Keratinocyte (primary cell): ENCODE measurements around the gene PXYLP1. TPM values are rescaled to one million over a fixed set of nuclear protein-coding genes. Genes with fewer than 3 reads are reported as not detected.
"Not testable (repeated sequence)": the region's sequence is repeated elsewhere in the genome, so short reads cannot be mapped to it uniquely, and the experiment has no call there.

ENCODE experiments used
- DNase-seq: peaks from one replicate; pipeline ENCODE4 v3.0.0-alpha.2; 2011; ENCODE audit warnings: low read depth, missing footprints, low spot score
- FAIRE-seq: peaks from 2 replicates; lab custom pipeline; 2011; peaks lifted over from hg19 to GRCh38; lab: Jason Lieb, UNC
- H2AFZ ChIP-seq: 2 replicates; pipeline ENCODE4 v1.6.0; 2012; ENCODE audit warnings: low read length, control low read depth, inconsistent platforms; ENCODE audit not compliant: control insufficient read depth
- H3K27ac ChIP-seq: 2 replicates; pipeline ENCODE4 v1.5.1; 2011; ENCODE audit warnings: low read length; ENCODE audit not compliant: control insufficient read depth, insufficient read depth
- H3K27me3 ChIP-seq: 3 replicates; pipeline ENCODE4 v1.6.0; 2011; ENCODE audit warnings: low read length; ENCODE audit not compliant: control insufficient read depth, insufficient read depth; ENCODE audit errors: extremely low read depth
- H3K36me3 ChIP-seq, 2 experiments: 2 replicates in 1 of 2; 3 replicates in 1 of 2; pipeline ENCODE4 v1.5.1; 2011; ENCODE audit warnings: low read length in 2 of 2, mild to moderate bottlenecking in 1 of 2; ENCODE audit not compliant: control insufficient read depth in 2 of 2, insufficient read depth in 2 of 2; ENCODE audit errors: extremely low read depth in 1 of 2
- H3K4me1 ChIP-seq: 3 replicates; pipeline ENCODE4 v1.5.1; 2011; ENCODE audit warnings: low read length; ENCODE audit not compliant: control insufficient read depth, insufficient read depth; ENCODE audit errors: extremely low read depth
- H3K4me2 ChIP-seq: 3 replicates; pipeline ENCODE4 v1.6.0; 2011; ENCODE audit warnings: low read depth, low read length; ENCODE audit not compliant: control insufficient read depth, insufficient read depth; ENCODE audit errors: extremely low read depth
- H3K4me3 ChIP-seq, 3 experiments: fragments of 200-600 bp in 1 of 3; sonication (generic) in 1 of 3; 2 replicates in 2 of 3; 3 replicates in 1 of 3; pipeline ENCODE4 v1.5.1; 2011 to 2016; ENCODE audit warnings: low read length in 3 of 3, mild to moderate bottlenecking in 3 of 3, control low read depth in 2 of 3, inconsistent platforms in 1 of 3, low read depth in 1 of 3, mixed read lengths in 1 of 3, mixed run types in 1 of 3, moderate library complexity in 1 of 3; ENCODE audit not compliant: control insufficient read depth in 2 of 3, insufficient read depth in 2 of 3; ENCODE audit errors: extremely low read depth in 1 of 3
- H3K79me2 ChIP-seq: 2 replicates; pipeline ENCODE4 v1.6.0; 2012; ENCODE audit warnings: low read length; ENCODE audit not compliant: control insufficient read depth, insufficient read depth
- H3K9ac ChIP-seq: 3 replicates; pipeline ENCODE4 v1.6.0; 2011; ENCODE audit warnings: low read length; ENCODE audit not compliant: control insufficient read depth, insufficient read depth; ENCODE audit errors: extremely low read depth
- H3K9me1 ChIP-seq: 3 replicates; pipeline ENCODE4 v1.6.0; 2011; ENCODE audit warnings: low read length; ENCODE audit not compliant: control insufficient read depth, insufficient read depth; ENCODE audit errors: extremely low read depth
- H3K9me3 ChIP-seq: 2 replicates; pipeline ENCODE4 v1.5.1; 2012; ENCODE audit warnings: low read depth, low read length; ENCODE audit not compliant: control insufficient read depth
- H4K20me1 ChIP-seq: 3 replicates; pipeline ENCODE4 v1.6.0; 2011; ENCODE audit warnings: low read length; ENCODE audit not compliant: control insufficient read depth, insufficient read depth; ENCODE audit errors: extremely low read depth
- EZH2 ChIP-seq: IDR thresholded peaks from one replicate; pipeline ENCODE4 v1.6.1; 2012; ENCODE audit warnings: inconsistent platforms, mild to moderate bottlenecking, low read length, moderate library complexity
- dilution Hi-C: fragments of 300-500 bp; cut with MboI; formaldehyde crosslinking; loops from one replicate; pipeline ENCODE4 v1.7.0; 2020; ENCODE audit warnings: low sequenced_read_pairs; ENCODE audit not compliant: extremely low pct_ligation_motif_present
- polyA plus RNA-seq, 5 experiments: library from polyadenylated mRNA; depleted of rRNA in 3 of 5; stranded (reverse) in 3 of 5; stranded (forward) in 1 of 5; unstranded in 1 of 5; fragments of >200 nt; gene quantifications; 1 replicate in 1 of 5; 2 replicates in 3 of 5; 3 replicates in 1 of 5; pipeline versions ENCODE4 v1.2.1 to v1.2.3, GENCODE V29; 2011 to 2012; ENCODE audit warnings: missing spikeins in 2 of 5, low read depth in 1 of 5, low replicate concordance in 1 of 5
- TF ChIP-seq, protein P1 (sequence below), 3 experiments: IDR thresholded peaks in 1 of 3; conservative IDR thresholded peaks in 1 of 3; optimal IDR thresholded peaks in 1 of 3; 2 replicates in 2 of 3; 3 replicates in 1 of 3; pipeline versions ENCODE3 to v1.5.1; 2011; ENCODE audit warnings: low read length in 3 of 3, mild to moderate bottlenecking in 3 of 3, moderate library complexity in 2 of 3, control low read depth in 1 of 3, inconsistent platforms in 1 of 3; ENCODE audit not compliant: insufficient read depth in 2 of 3; ENCODE audit errors: extremely low read depth in 1 of 3

PXYLP1 gene
- polyA plus RNA-seq, 1 donor (not counting 4 experiments of a cell fraction or from before 2014, with no cell fraction given), result 3.0 TPM

DNA sequence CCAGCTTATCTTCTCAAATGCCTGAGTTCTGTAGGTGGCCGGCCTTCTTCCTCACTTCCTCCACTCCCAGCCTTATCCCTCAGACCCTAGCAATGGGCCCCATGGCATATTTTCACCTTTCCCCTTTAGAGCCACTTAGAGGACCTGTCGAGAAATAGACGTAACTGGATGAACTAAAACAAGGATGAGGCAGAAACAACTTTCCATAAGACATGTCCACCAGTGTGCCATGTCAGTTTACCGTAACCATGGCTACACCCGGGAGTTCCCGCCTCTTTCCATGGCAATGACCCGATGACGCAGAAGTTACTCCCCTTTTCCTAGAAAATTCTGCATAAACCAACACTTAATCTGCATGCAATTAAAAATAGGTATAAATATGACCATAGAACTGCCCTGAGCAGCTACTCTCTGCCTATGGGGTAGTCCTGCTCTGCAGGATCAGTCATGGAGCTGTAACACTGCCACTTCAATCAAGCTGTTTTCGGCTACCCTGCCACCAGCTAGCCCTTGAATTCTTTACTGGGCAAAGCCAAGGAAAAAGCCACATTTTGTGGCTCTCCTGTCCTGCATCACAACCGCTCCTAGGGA lies 81.6 kb downstream of the PXYLP1 start:
- H3K79me2 ChIP-seq, result peaks cover 4% of the 10 kb centered on the region
- no peak overlapping the region for H3K27ac ChIP-seq
- H3K9me1 ChIP-seq, result no peaks in the 10 kb centered on the region
- H3K27me3 ChIP-seq, result no peaks in the 10 kb centered on the region
- no peaks in the 10 kb centered on the region for H4K20me1 ChIP-seq
- no peaks in the 10 kb centered on the region for H3K9me3 ChIP-seq
- no peak overlapping the region for H3K4me2 ChIP-seq
- peaks cover 17% of the 10 kb centered on the region for H3K4me1 ChIP-seq
- dilution Hi-C loops, result no loop called here
- DNase-seq (no peak), FAIRE-seq (no peak)
- H2AFZ ChIP-seq, result no peak overlapping the region
- no peak overlapping the region for H3K9ac ChIP-seq
- no peak overlapping the region for H3K4me3 ChIP-seq
- no peaks in the 10 kb centered on the region for H3K36me3 ChIP-seq
- TF ChIP-seq, protein P1, sequence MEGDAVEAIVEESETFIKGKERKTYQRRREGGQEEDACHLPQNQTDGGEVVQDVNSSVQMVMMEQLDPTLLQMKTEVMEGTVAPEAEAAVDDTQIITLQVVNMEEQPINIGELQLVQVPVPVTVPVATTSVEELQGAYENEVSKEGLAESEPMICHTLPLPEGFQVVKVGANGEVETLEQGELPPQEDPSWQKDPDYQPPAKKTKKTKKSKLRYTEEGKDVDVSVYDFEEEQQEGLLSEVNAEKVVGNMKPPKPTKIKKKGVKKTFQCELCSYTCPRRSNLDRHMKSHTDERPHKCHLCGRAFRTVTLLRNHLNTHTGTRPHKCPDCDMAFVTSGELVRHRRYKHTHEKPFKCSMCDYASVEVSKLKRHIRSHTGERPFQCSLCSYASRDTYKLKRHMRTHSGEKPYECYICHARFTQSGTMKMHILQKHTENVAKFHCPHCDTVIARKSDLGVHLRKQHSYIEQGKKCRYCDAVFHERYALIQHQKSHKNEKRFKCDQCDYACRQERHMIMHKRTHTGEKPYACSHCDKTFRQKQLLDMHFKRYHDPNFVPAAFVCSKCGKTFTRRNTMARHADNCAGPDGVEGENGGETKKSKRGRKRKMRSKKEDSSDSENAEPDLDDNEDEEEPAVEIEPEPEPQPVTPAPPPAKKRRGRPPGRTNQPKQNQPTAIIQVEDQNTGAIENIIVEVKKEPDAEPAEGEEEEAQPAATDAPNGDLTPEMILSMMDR (optimal IDR thresholded peaks at IDR 0.05 in 1 of 3, IDR thresholded peaks at IDR 0.05 in 1 of 3, conservative IDR thresholded peaks at IDR 0.05 in 1 of 3; ENCODE audit: extremely low read depth in 1 of 3, insufficient read depth in 2 of 3, low read length in 3 of 3), result no peak
- TF ChIP-seq EZH2, result no peak

DNA sequence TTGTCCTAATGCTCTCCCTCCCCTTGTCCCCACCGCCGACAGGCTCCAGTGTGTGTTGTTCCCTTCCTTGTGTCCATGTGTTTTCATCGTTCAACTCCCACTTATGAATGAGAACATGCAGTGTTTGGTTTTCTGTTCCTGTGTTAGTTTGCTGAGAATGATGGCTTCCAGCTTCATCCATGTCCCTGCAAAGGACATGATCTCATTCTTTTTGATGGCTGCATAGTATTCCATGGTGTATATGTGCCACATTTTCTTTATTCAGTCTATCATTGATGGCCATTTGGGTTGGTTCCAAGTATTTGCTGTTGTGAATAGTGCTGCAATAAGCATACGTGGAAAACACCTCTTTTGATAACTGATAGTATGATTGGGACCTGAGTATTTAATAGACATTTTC lies 82.8 kb downstream of the PXYLP1 start:
- H4K20me1 ChIP-seq, H3K79me2 ChIP-seq, H3K9me1 ChIP-seq, H3K4me3 ChIP-seq, H3K27me3 ChIP-seq, H3K9me3 ChIP-seq, H3K4me2 ChIP-seq, FAIRE-seq, H2AFZ ChIP-seq, H3K36me3 ChIP-seq, H3K27ac ChIP-seq, DNase-seq, dilution Hi-C loops, H3K9ac ChIP-seq: not testable (repeated sequence)
- peaks cover 13% of the 10 kb centered on the region for H3K4me1 ChIP-seq

DNA sequence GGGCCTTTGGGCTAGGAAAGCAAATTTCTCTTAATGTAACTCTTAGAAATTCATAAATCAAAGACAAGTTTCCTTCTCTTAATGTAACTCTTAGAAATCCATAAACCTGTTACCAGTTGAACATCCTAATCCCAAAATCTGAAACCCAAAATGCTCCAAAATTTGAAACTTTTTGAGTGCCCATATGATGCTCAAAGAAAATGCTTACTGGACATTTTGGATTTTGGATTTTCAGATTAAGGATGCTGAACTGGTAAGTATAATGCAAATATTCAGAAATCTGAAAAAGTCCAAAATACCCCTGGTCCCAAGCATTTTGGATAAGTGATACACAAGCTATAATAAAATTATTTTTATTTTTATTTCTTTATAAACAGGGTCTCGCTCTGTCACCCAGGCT lies 85.2 kb downstream of the PXYLP1 start:
- TF ChIP-seq EZH2, result no peak
- TF ChIP-seq, protein P1 (optimal IDR thresholded peaks at IDR 0.05 in 1 of 3, IDR thresholded peaks at IDR 0.05 in 1 of 3, conservative IDR thresholded peaks at IDR 0.05 in 1 of 3; ENCODE audit: extremely low read depth in 1 of 3, insufficient read depth in 2 of 3, low read length in 3 of 3), result no peak
- H2AFZ ChIP-seq, result no peak overlapping the region
- H3K9me3 ChIP-seq, result no peaks in the 10 kb centered on the region
- DNase-seq, result no peak
- H4K20me1 ChIP-seq, result no peaks in the 10 kb centered on the region
- no peak overlapping the region for H3K4me3 ChIP-seq
- peaks cover 13% of the 10 kb centered on the region for H3K4me1 ChIP-seq
- H3K9ac ChIP-seq, result no peak overlapping the region
- no peaks in the 10 kb centered on the region for H3K27me3 ChIP-seq
- H3K79me2 ChIP-seq, result no peaks in the 10 kb centered on the region
- FAIRE-seq, result no peak
- no peak overlapping the region for H3K27ac ChIP-seq
- H3K9me1 ChIP-seq, result no peaks in the 10 kb centered on the region
- no peak overlapping the region for H3K4me2 ChIP-seq
- no peaks in the 10 kb centered on the region for H3K36me3 ChIP-seq
- dilution Hi-C loops, result no loop called here
